ENCODE measurements around the gene PSPN. TPM values are rescaled to one million over a fixed set of nuclear protein-coding genes. Genes with fewer than 3 reads are reported as not detected.

The PSPN gene, protein sequence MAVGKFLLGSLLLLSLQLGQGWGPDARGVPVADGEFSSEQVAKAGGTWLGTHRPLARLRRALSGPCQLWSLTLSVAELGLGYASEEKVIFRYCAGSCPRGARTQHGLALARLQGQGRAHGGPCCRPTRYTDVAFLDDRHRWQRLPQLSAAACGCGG
- 3.1 TPM for total RNA-seq

DNA sequence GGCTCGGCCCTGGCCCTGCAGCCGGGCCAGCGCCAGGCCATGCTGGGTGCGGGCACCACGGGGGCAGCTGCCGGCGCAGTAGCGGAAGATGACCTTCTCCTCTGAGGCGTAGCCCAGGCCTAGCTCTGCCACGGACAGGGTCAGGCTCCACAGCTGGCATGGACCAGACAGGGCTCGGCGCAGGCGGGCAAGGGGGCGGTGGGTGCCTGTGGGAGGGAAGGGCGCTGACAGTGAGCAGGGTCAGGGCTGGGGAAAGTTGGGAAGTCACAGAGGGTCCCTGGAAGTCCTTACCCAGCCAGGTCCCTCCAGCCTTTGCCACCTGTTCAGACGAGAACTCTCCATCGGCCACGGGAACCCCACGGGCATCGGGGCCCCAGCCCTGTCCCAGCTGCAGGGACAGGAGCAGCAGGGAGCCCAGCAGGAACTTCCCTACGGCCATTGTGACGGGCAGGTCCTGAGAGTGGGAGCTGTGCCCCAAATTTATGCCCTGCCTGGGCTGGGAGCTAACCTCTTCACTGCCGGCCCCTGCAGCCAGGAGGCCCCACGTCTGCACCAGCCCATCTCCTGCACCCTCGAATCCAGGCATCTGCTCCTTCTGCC lies at the start of gene PSPN:
TSS of gene PSPN (minus strand) at position 523 of the 600 bp plus-strand sequence. CDS start at position 439, 84 bp downstream.

DNA sequence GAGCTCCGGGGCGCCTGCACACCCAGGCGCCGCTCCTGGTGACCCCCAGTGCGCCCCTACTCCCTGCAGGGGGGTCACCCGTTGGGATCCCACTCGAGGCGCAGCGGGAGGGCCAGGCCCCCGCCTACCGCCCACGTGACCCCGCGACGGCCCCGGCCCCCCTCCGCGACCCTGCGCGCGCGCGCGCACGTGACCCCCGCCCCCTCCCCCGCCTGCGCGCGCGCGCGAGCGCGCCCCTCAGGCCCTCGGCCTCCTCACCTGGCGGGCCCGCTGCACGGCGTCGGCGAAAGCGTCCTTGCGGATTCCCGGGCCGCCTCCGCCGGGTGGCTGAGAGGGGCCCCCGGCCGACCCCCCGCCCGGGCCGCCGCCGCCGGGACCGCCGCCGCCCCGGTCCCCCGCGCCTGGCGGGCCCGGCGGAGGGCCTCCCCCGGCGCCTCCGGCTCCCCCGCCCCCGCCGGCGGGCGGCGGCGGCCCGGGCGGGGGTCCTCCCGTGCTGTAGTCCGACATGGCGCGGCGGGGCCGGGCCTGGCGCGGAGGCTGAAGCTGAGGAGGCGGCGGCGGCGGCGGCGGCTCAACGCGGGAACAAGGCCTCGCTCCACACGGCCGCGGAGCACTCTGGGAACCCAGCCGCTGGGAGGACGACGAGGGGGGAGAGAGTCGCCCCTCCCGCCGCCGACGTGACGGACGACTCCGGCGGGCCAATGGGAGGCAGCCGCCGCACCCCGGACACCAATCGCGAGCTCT lies 48.6 kb upstream of the PSPN start, which contains the start of gene KHSRP:
TSS of gene KHSRP (minus strand) at position 617 of the 744 bp plus-strand sequence. CDS start at position 507, 110 bp downstream.

DNA sequence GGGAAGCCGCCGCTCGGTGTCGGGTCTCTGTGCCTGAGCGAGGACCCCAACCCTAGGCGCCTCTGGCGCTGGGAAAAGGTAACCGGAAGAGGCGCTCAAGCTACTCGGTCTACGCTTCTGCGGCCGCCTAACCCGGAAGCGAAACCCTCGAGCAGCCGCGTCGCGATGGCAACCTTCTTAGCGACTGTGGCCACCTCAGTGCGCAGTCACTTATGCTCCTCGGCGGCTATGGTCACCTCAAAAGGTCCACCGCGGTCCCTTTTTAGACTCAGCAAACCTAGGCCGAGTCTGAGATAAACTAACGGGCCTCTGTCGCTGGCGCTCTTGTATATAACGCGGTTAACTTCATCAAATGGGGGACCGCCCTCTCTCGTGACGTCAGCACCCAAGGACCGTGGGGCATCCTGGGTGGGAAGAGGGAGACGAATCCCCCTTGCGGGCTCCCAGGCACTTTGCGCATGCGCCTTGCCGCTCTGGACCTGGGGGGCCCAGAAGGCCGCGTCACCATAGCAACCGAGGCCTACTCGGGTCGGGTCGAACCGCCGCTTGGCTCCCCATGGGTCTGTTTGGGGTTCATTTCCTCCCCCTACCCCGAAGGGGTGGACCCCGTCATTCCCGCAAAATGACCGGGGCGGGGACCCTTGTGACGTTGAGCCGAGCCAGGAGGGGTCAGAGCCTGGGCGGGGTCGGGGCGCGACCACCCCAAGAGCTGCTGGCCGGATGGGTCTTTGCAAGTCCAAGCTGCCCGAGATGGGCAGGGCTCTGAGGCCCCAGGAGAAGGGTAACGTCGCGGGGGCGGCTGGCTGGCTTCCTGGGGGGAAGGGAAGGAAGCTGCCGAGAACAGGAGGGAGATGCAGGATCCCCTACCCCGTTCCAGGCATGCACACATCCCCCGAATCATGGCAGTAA lies 17.6 kb upstream of the PSPN start, which contains the start of gene GTF2F1:
TSS of gene GTF2F1 (minus strand) at position 91 of the 909 bp plus-strand sequence. CDS start 169 bp downstream, outside the sequence.

DNA sequence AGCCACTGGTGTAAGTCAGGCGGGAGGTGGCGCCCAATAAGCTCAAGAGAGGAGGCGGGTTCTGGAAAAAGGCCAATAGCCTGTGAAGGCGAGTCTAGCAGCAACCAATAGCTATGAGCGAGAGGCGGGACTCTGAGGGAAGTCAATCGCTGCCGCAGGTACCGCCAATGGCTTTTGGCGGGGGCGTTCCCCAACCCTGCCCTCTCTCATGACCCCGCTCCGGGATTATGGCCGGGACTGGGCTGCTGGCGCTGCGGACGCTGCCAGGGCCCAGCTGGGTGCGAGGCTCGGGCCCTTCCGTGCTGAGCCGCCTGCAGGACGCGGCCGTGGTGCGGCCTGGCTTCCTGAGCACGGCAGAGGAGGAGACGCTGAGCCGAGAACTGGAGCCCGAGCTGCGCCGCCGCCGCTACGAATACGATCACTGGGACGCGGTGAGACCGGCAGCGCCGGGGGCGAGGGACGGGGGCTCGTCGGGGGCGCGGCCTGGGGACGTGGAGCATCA lies 3.1 kb downstream of the PSPN start, which contains the start of gene ALKBH7:
TSS of gene ALKBH7 (plus strand) at position 201 of the 502 bp plus-strand sequence. CDS start at position 228, 27 bp downstream.

GRCh38 chr19:6333439-6333838 lies 42.3 kb downstream of the PSPN start, which contains the start of gene ACER1:
TSS of gene ACER1 (minus strand) at chr19:6333612. CDS start at chr19:6333551, 61 bp downstream.

Small RNAs within 50 kb of the gene (small RNA-seq; reads per million reads assigned to genes)
- gene MIR6790 (ENCODE audit: low replicate concordance), result not detected
- not detected for gene MIR6885 (ENCODE audit: low replicate concordance)

Other genes starting within 250 kb of the PSPN start
- gene ACSBG2, start 240.3 kb downstream of the PSPN start, total RNA-seq, result not detected
- gene MLLT1, start 96.0 kb downstream of the PSPN start, total RNA-seq, result 11.0 TPM
- not detected for gene ACER1, start 42.3 kb downstream of the PSPN start, total RNA-seq
- 29.1 TPM for gene CLPP, start 14.4 kb downstream of the PSPN start, total RNA-seq
- 22.2 TPM for gene ALKBH7, start 3.1 kb downstream of the PSPN start, total RNA-seq
- 40.4 TPM for gene GTF2F1, start 17.2 kb upstream of the PSPN start, total RNA-seq
- 128 TPM for gene KHSRP, start 48.9 kb upstream of the PSPN start, total RNA-seq
- 0.63 TPM for gene SLC25A41, start 57.8 kb upstream of the PSPN start, total RNA-seq
- gene SLC25A23, start 83.9 kb upstream of the PSPN start, total RNA-seq, result 23.8 TPM
- gene CRB3, start 88.3 kb upstream of the PSPN start, total RNA-seq, result not detected
- not detected for gene DENND1C, start 105.9 kb upstream of the PSPN start, total RNA-seq
- gene TUBB4A, start 126.4 kb upstream of the PSPN start, total RNA-seq, result 215 TPM
- 1.9 TPM for gene TNFSF9, start 155.1 kb upstream of the PSPN start, total RNA-seq
- gene CD70, start 215.2 kb upstream of the PSPN start, total RNA-seq, result not detected